ENCODE measurements around the gene CTNNBL1. TPM values are rescaled to one million over a fixed set of nuclear protein-coding genes. Genes with fewer than 3 reads are reported as not detected.

The CTNNBL1 gene
- total and polyA plus RNA-seq, 2 of the 4 experiments (the other 2 are of a cell fraction) = 29.9 to 34.1 TPM

DNA sequence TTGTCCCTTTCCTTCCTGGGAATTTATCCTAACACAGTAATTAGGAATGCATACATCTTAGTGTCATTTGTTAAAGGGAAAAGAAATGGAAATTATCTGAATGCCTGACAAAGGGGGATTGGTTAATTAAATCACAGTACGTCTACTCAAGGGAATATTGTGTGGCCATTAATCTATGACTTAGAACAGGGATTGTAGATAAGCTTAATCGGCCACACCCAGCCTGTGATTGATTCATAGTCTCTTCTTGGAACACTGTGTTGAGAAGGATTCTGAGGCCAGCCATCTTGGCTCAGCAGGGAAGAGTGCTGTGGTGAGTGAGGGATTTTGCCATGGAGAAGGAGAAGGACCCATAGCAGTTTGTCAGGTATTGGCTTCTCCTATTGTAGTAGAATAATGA, 50.5 kb downstream of the CTNNBL1 start:
- Histone ChIP-seq H3K9me1 (ENCODE audit: insufficient read depth, low read length) (peaks cover 8% of the 10 kb centered on the region), H3K14ac (replicated peaks; ENCODE audit: low read depth, low read length) (no peak overlapping the region), H4K8ac (ENCODE audit: low read depth in 2 of 2, low read length in 2 of 2) (no peak overlapping the region), H2AK5ac (ENCODE audit: low read depth, low read length) (no peak overlapping the region), H3K4me2 (ENCODE audit: low read depth, low read length) (no peak overlapping the region), H3K23ac (ENCODE audit: low read depth, low read length) (no peak overlapping the region), H2BK120ac (ENCODE audit: low read depth, low read length) (no peak overlapping the region), H3K4ac (ENCODE audit: low read depth, low read length) (no peak overlapping the region), H4K20me1 (ENCODE audit: insufficient read depth, low read length) (no peaks in the 10 kb centered on the region), H3K9me3 (ENCODE audit: control insufficient read depth, insufficient read depth, low read length) (no peaks in the 10 kb centered on the region), H2AK9ac (replicated peaks; ENCODE audit: low read depth, low read length, poor library complexity) (no peak overlapping the region), H2BK15ac (ENCODE audit: low read depth, low read length) (no peak overlapping the region), H4K91ac (ENCODE audit: insufficient read depth, low read depth, low read length) (no peak overlapping the region), H3K18ac (ENCODE audit: low read depth, low read length) (no peak overlapping the region), H3K4me3 (ENCODE audit: insufficient read depth, low read depth, low read length) (no peak overlapping the region), H3K27me3 (ENCODE audit: control insufficient read depth, insufficient read depth, low read length) (no peaks in the 10 kb centered on the region), H3K4me1 (ENCODE audit: control insufficient read depth, insufficient read depth, low read length) (no peaks in the 10 kb centered on the region), H3K56ac (ENCODE audit: extremely low read depth, insufficient read depth, low read length) (no peak overlapping the region), H3K27ac (ENCODE audit: insufficient read depth, low read length) (no peak overlapping the region), H3K36me3 (ENCODE audit: control insufficient read depth, insufficient read depth, low read length) (peaks cover 14% of the 10 kb centered on the region), H3K79me1 (ENCODE audit: low read depth in 1 of 2, low read length in 2 of 2) (peaks cover 3 to 23% of the 10 kb centered on the region in 2 experiments; a peak in 3 of 4 replicates), H4K5ac (ENCODE audit: low read depth, low read length) (no peak overlapping the region), H3K9ac (ENCODE audit: low read depth, low read length) (no peak overlapping the region), H2BK20ac (ENCODE audit: low read depth, low read length) (no peak overlapping the region), H2AFZ (replicated peaks; ENCODE audit: low read length, poor library complexity) (no peak overlapping the region), H2BK5ac (ENCODE audit: low read depth, low read length, poor library complexity, severe bottlenecking) (no peak overlapping the region)
- BruUV-seq (replicated peaks) = no TSS peak
- intact Hi-C loops (cut with micrococcal nuclease) = no loop called here
- ChIA-PET CTCF (no interaction called here), POLR2A (ENCODE audit: unreplicated experiment) (no interaction called here)
- ATAC-seq (ENCODE audit: low read depth) = no peak
- no peak for DNase-seq
- WGBS, 2 experiments (ENCODE audit: extremely low coverage in 2 of 2, insufficient read length in 1 of 2) = 100% methylated on average over 2 of the region's 2 CpGs; no CpG with 5 or more reads in 1 of the 2 experiments
- in situ Hi-C loops (cut with MboI; ENCODE audit: low sequenced_read_pairs) = no loop called here
- dilution Hi-C loops (cut with HindIII; ENCODE audit: low sequenced_read_pairs, unreplicated experiment) = no loop called here
- TF ChIP-seq BHLHE40 (IDR thresholded peaks at IDR 0.05; ENCODE audit: low read depth, low read length) = no peak
- TF ChIP-seq MXI1 (IDR thresholded peaks at IDR 0.05; ENCODE audit: borderline replicate concordance, low read depth, low read length) = no peak
- TF ChIP-seq, protein P1, sequence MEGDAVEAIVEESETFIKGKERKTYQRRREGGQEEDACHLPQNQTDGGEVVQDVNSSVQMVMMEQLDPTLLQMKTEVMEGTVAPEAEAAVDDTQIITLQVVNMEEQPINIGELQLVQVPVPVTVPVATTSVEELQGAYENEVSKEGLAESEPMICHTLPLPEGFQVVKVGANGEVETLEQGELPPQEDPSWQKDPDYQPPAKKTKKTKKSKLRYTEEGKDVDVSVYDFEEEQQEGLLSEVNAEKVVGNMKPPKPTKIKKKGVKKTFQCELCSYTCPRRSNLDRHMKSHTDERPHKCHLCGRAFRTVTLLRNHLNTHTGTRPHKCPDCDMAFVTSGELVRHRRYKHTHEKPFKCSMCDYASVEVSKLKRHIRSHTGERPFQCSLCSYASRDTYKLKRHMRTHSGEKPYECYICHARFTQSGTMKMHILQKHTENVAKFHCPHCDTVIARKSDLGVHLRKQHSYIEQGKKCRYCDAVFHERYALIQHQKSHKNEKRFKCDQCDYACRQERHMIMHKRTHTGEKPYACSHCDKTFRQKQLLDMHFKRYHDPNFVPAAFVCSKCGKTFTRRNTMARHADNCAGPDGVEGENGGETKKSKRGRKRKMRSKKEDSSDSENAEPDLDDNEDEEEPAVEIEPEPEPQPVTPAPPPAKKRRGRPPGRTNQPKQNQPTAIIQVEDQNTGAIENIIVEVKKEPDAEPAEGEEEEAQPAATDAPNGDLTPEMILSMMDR (conservative IDR thresholded peaks at IDR 0.05; ENCODE audit: low read depth, low read length) = no peak
- no peak for TF ChIP-seq CHD1 (IDR thresholded peaks at IDR 0.05; ENCODE audit: low read depth, low read length)
- TF ChIP-seq NFE2L2 (IDR thresholded peaks at IDR 0.05; ENCODE audit: low read depth, low read length) = no peak
- TF ChIP-seq MAZ (IDR thresholded peaks at IDR 0.05; ENCODE audit: borderline replicate concordance, low read depth, low read length) = no peak
- no peak for TF ChIP-seq SMC3 (IDR thresholded peaks at IDR 0.05; ENCODE audit: low read depth, low read length)
- TF ChIP-seq RAD21 (IDR thresholded peaks at IDR 0.05; ENCODE audit: low read length) = no peak
- no peak for TF ChIP-seq POLR2A (IDR thresholded peaks at IDR 0.05; ENCODE audit: low read depth, low read length)
- TF ChIP-seq RFX5 (IDR thresholded peaks at IDR 0.05; ENCODE audit: low read depth, low read length) = no peak
- no peak for TF ChIP-seq MAFK (IDR thresholded peaks at IDR 0.05; ENCODE audit: low read depth, low read length)
